SK-MEL-5 (cell line): ENCODE results near the gene TMEM244. TPM values are rescaled to one million over a fixed set of nuclear protein-coding genes. Genes with fewer than 3 reads are reported as not detected.
"Not testable (repeated sequence)": the region's sequence is repeated elsewhere in the genome, so short reads cannot be mapped to it uniquely, and the experiment has no call there.

Experiments used
- DNase-seq: peaks from one replicate; pipeline ENCODE4 v3.0.0-alpha.2; 2016; ENCODE audit warnings: low read depth, low spot score
- in situ Hi-C: cut with HindIII; loops from 2 replicates; pipeline ENCODE4 v1.10.0; 2016; ENCODE audit warnings: low sequenced_read_pairs, high pct_unique_total_duplicates, low pct_unique_long_range_greater_than_20kb
- total RNA-seq: library from RNA; depleted of rRNA; stranded (reverse); fragments of >200 nt; shearing (Covaris generic); gene quantifications from 2 replicates; pipeline ENCODE4 v1.2.3, GENCODE V29; 2014

TMEM244 gene
- total RNA-seq, 1 experiment from 2014 or later = not detected

- in situ Hi-C loops = no loop called here
- DNase-seq = no peak
Observed at GRCh38 chr6:129842881-129843409, 18.2 kb downstream of the TMEM244 start.

- no peak for DNase-seq
- in situ Hi-C loops = no loop called here
Observed at GRCh38 chr6:129842137-129842536, 19.0 kb downstream of the TMEM244 start.

- DNase-seq, in situ Hi-C loops: not testable (repeated sequence)
Observed at GRCh38 chr6:129839562-129839961, 21.6 kb downstream of the TMEM244 start.

GRCh38 chr6:129835691-129836090 is 25.4 kb downstream of the TMEM244 start:
- DNase-seq = no peak
- in situ Hi-C loops = no loop called here

- in situ Hi-C loops = no loop called here
- no peak for DNase-seq
Observed at GRCh38 chr6:129832299-129832698, 28.8 kb downstream of the TMEM244 start.

- in situ Hi-C loops = no loop called here
- DNase-seq = no peak
Observed at GRCh38 chr6:129828229-129828628, 32.9 kb downstream of the TMEM244 start.

- in situ Hi-C loops = no loop called here
- DNase-seq = no peak
Observed at GRCh38 chr6:129818251-129818650, 42.9 kb downstream of the TMEM244 start.

GRCh38 chr6:129817821-129818220 is 43.3 kb downstream of the TMEM244 start:
- DNase-seq = no peak
- in situ Hi-C loops = no loop called here

- in situ Hi-C loops = no loop called here
Observed at GRCh38 chr6:129817332-129817731, 43.8 kb downstream of the TMEM244 start.

GRCh38 chr6:129812145-129812777 is 48.9 kb downstream of the TMEM244 start:
- in situ Hi-C loops = no loop called here
- no peak for DNase-seq

More at GRCh38 chr6:129817332-129817731, 43.8 kb downstream of the TMEM244 start:
- no peak for DNase-seq

- in situ Hi-C loops, DNase-seq: not testable (repeated sequence)
Observed at GRCh38 chr6:129807141-129807540, 54.0 kb downstream of the TMEM244 start.

GRCh38 chr6:129802920-129803319 is 58.2 kb downstream of the TMEM244 start:
- in situ Hi-C loops, DNase-seq: not testable (repeated sequence)

GRCh38 chr6:129801909-129802308 is 59.2 kb downstream of the TMEM244 start:
- in situ Hi-C loops = no loop called here
- no peak for DNase-seq

- DNase-seq = no peak
- in situ Hi-C loops = no loop called here
Observed at GRCh38 chr6:129795261-129795660, 65.9 kb downstream of the TMEM244 start.

GRCh38 chr6:129793447-129793846 is 67.7 kb downstream of the TMEM244 start:
- no peak for DNase-seq
- in situ Hi-C loops = no loop called here

- DNase-seq = no peak
- in situ Hi-C loops = no loop called here
Observed at GRCh38 chr6:129792049-129792448, 69.1 kb downstream of the TMEM244 start.

- DNase-seq = no peak
- in situ Hi-C loops = no loop called here
Observed at GRCh38 chr6:129790785-129791184, 70.3 kb downstream of the TMEM244 start.

- no peak for DNase-seq
- in situ Hi-C loops = no loop called here
Observed at GRCh38 chr6:129789974-129790373, 71.1 kb downstream of the TMEM244 start.

GRCh38 chr6:129787816-129788215 is 73.3 kb downstream of the TMEM244 start:
- DNase-seq = no peak
- in situ Hi-C loops = no loop called here
